ENCODE measurements around the gene KBTBD12.

The KBTBD12 gene

DNA sequence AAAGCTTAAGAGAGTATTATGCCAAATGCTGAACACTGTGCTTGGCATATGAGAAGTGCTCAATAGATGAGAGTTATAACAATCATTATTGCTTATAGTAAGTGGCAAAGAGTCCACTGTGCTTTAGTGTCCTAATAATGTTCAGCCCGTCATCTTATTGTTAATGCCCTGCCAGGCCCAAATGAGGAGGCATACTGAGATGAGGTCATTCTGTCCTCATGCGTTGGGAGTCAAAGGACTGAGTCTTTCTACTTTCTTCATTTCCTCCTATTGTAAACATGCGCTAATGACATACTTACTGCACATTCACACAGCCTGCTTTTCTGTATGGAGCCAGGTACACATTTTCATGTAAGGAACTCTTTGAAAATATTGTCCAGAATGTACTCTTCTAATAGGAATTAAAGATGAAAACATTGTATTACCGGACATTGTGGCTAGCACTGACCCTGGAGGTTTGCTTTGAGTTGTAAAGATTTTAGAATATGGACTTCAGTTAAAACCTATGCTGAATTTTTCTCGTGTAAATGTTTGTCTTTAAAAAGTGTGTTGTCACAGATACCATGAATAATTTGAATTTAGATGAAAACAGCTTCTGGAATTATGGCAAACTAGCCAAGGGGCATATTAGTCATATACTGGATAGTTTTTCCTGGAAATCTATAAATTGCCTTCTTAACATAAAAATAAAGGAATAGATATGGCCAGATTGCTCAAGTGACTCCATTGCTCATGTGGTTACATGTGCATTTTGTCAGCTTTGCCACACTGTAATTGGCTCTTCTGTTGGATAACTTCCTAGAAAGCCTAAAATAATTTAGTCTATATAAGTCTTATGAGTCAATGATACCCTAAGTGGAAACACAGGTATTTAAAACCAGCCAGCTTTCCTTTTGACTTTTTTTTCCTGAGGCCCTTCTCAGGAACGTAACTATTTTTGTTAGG lies 38.3 kb downstream of the KBTBD12 start:
- DNase-seq (ENCODE audit: low read depth) = no peak

GRCh38 chr3:127954640-127955039 lies 39.6 kb downstream of the KBTBD12 start:
- no peak for DNase-seq (ENCODE audit: low read depth)

GRCh38 chr3:127955728-127956127 lies 40.7 kb downstream of the KBTBD12 start:
- DNase-seq (ENCODE audit: low read depth) = no peak

DNA sequence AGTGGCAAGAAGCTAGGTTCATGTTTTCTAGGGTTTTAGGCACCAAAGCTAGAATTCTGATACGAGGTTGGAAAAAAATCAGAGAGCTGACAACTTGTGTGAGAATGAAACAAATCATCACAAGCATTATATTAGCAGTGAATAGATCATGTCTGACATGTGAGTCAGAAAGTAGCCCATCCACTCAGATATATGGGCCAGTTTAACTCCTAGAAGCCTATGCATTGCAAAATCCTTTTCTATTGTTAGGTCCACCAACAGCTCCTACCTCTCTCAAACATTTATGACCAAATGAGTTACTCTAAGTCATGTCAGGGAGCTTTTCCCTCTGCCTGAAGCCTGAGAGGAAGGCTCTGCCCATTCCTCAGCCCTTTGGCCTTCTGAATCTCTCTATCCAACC lies 44.0 kb downstream of the KBTBD12 start:
- no peak for DNase-seq (ENCODE audit: low read depth)

DNA sequence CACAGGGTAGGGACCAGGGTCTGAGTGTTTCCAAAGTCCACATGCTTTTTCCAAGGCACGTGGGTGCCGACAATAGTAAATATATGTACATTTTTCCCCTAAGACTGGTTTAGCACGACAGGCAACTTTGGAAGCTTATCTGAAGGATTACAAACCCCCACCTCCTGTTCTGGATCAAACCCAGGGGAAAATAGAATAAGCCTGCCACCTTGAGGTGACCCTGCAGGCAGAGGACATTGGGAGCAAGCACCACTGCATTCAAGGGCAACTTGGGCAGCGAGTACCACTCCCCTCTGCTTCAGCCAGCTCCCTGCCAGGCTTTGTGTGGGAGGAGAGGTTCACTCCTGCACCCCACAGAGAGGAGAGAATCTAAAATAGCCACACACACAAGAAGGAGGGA lies 44.8 kb downstream of the KBTBD12 start:
- no peak for DNase-seq (ENCODE audit: low read depth)

- DNase-seq (ENCODE audit: low read depth) = no peak
These were observed 45.5 kb downstream of the KBTBD12 start for GRCh38 chr3:127960421-127960965.

- DNase-seq (ENCODE audit: low read depth) = no peak
These were observed 46.1 kb downstream of the KBTBD12 start for GRCh38 chr3:127961124-127961523.

DNA sequence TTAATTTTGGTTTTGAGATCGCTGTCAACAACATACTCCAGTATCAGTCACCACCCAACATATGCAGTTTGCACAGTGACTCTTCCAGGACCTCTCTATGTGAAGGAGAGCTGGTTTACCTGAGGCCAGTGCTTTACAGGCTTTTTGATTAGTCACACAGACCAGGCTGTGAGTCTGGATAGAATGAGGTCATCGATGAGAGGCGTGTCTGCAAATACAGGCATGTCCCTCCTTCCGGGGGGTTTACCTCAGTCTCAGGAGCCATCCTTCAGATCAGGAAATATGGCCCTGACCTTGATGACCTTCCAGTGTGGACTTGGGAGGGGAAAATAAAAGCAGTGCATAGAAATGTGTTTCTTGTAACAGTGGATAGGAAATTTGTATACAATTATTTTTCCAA lies 46.9 kb downstream of the KBTBD12 start:
- DNase-seq (ENCODE audit: low read depth) = no peak

DNA sequence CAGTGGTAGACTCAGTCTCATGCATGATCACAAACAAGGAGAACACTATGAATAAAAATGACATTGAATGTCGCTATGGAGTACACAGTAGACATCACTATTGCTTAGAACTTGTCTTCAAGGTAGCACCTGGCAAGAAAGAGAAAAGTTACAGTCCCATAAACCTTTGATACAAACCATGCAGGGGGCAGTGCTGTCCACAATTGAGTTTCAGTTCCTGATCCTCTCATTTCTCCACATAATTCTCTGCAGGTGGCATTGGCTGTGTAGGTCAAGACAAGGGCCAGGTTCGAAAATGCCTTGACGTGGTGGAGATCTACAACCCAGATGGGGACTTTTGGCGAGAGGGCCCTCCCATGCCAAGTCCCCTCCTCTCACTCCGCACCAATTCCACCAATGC lies 47.9 kb downstream of the KBTBD12 start:
- no peak for DNase-seq (ENCODE audit: low read depth)

- no peak for DNase-seq (ENCODE audit: low read depth)
These were observed 49.0 kb downstream of the KBTBD12 start for GRCh38 chr3:127964053-127964452.

GRCh38 chr3:127964816-127965215 lies 49.8 kb downstream of the KBTBD12 start:
- no peak for DNase-seq (ENCODE audit: low read depth)

GRCh38 chr3:127967316-127967715 lies 52.3 kb downstream of the KBTBD12 start:
- DNase-seq (ENCODE audit: low read depth) = no peak

DNA sequence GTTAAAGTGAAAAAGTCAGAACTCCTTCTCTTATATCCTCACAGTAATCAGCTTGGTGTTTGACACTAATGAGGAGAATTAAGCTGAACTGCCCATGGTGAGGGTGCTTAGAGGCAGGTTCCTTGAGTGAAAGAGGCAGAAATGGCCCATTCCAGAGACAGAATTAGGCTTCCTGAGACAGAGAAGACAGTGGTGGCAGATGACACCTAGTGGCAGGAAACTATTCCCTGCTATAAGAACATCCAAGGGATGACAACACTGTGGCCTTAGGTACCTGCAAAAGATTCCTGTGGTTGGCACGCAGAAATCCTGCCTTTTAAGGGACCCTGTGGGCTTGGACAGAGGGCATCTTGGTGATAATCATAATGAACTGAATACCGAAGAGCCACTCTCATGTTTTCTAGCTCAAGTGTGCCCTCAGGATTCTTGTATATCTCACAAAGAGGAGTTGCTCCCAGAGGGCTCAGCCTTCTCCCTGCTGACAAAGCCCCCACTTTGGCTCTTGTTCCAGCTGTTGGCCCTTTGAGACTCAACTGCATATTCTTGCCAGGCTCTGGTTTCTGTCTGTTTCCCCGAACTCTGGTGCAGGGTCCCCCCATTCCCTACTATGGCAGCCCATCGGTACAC lies 56.0 kb downstream of the KBTBD12 start:
- DNase-seq (ENCODE audit: low read depth) = no peak

DNA sequence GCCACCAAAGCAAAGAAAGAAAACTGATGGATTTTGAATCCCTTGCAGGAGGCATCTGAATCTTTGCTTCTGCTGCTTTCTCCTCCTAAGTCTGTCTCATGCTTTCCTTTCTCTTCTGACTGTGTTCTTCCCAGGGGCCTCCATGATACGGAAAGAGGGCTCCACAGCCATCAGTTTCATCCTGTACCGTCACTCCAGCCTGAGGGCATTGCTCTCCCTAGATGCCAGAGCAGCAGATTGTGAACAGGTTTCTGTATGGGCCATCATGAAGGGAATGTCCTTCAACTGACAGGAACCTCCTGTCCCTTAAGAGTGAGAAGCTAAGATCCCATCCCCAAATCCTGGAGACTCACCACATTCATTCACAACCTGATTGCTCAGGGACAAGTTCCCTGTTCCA lies 59.2 kb downstream of the KBTBD12 start:
- DNase-seq (ENCODE audit: low read depth) = no peak

- no peak for DNase-seq (ENCODE audit: low read depth)
These were observed 60.4 kb downstream of the KBTBD12 start for GRCh38 chr3:127975153-127976029.

- DNase-seq (ENCODE audit: low read depth) = no peak
These were observed 63.6 kb downstream of the KBTBD12 start for GRCh38 chr3:127978636-127979035.

DNA sequence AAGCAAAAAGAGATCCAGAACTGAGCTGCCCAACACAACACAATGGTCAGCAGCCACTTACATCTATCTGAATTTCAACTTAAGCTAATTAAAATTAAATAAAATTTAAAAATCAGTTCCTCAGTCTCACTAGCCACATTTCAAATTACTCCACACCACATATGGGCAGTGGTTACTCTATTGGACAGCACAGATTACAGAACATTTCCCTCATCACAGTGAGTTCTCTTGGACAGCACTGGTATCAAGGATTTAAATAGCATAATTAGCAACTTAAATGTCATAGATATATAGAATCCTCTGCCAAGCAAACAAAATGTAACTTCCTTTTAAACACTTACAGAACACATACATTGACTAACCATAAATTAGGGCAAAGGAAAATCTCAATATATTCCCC lies 64.4 kb downstream of the KBTBD12 start:
- no peak for DNase-seq (ENCODE audit: low read depth)

GRCh38 chr3:127981097-127981496 lies 66.1 kb downstream of the KBTBD12 start:
- DNase-seq (ENCODE audit: low read depth) = no peak

DNA sequence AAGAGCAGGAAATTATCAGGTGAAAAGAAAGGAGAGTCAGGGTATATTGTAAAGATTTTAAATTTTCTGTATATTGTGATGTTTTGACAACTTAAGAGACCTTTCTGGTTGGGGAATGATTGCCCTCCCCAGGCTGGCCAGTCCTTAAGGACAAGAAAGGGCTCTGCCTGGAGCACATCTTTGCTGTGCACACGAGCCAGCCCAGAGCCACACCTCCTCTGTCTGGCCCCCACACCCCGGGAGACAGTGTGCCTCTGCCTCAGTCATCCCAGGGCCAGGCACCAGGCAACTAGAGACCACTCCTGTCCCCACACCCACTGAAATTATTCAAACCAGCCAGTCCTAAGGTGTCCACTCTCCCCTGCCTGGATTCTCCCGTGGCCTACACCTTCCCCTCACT lies 67.1 kb downstream of the KBTBD12 start:
- DNase-seq (ENCODE audit: low read depth) = no peak

DNA sequence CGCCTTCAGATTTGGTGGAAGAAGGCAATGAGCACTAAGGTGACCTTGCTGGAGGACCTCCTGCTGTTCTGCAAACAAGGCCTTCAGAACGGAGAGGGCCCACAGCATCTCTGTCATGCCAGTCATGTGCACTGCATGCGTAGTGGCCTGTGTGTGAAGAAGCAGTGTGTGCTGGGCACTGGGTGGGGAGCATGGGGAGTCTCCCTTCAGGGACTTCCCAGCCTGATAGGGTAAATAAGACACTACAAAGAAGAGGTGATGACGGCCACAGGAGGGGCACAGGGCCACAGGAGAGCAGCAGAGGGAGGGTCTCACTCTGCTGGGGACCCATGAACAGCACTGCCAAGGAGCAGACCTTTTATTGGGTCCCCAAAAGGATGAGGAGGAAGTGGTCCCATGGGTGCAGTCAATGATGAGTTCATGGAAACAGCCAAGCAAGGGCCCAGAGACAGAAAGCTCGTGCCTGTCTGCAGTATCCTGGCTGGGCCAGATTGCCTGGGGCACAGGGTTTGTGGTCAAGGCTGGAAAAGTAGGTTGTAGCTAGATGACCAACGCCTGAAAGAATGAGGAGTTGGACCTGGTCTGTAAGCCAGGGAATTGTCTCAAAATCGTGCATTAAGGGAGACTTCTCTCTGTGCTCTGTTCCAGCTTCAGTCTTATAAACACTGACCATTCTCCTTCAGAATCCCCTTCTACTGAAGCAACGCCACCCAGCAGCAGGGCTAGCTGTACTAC lies 69.4 kb downstream of the KBTBD12 start:
- no peak for DNase-seq (ENCODE audit: low read depth)

- DNase-seq (ENCODE audit: low read depth) = no peak
These were observed 70.2 kb downstream of the KBTBD12 start for GRCh38 chr3:127985216-127985615.
